K562 (cell line): ENCODE results near the gene CADPS2.

Experiments used
- CTCF ChIP-seq, 3 experiments: IDR thresholded peaks in 2 of 3; conservative IDR thresholded peaks in 1 of 3; 2 replicates each; pipeline ENCODE4 v1.5.1; 2011 to 2012; ENCODE audit warnings: low read length in 3 of 3, mild to moderate bottlenecking in 3 of 3, control low read depth in 2 of 3, improper control_type of control experiment in 1 of 3, inconsistent platforms in 1 of 3, low read depth in 1 of 3, mixed read lengths in 1 of 3, moderate library complexity in 1 of 3; ENCODE audit not compliant: insufficient read depth in 2 of 3
- NR3C1 ChIP-seq: sonication (generic); formaldehyde crosslinking; IDR thresholded peaks from 2 replicates; pipeline ENCODE4 v1.8.1; 2022; ENCODE audit warnings: missing genetic modification reagents
- TF ChIP-seq, protein P1 (sequence below), 3 experiments: fragments of 200-800 bp in 1 of 3; fragments of 250-450 bp in 1 of 3; fragments of 450-650 bp in 1 of 3; sonication (Bioruptor Pico) in 1 of 3; sonication (Bioruptor generic) in 1 of 3; formaldehyde crosslinking in 1 of 3; IDR thresholded peaks; 2 replicates each; pipeline versions ENCODE4 v1.6.1 to v1.8.0; 2016 to 2022; ENCODE audit warnings: mild to moderate bottlenecking in 2 of 3, missing genetic modification characterization in 2 of 3, missing compliant biosample characterization in 1 of 3, moderate library complexity in 1 of 3

DNA sequence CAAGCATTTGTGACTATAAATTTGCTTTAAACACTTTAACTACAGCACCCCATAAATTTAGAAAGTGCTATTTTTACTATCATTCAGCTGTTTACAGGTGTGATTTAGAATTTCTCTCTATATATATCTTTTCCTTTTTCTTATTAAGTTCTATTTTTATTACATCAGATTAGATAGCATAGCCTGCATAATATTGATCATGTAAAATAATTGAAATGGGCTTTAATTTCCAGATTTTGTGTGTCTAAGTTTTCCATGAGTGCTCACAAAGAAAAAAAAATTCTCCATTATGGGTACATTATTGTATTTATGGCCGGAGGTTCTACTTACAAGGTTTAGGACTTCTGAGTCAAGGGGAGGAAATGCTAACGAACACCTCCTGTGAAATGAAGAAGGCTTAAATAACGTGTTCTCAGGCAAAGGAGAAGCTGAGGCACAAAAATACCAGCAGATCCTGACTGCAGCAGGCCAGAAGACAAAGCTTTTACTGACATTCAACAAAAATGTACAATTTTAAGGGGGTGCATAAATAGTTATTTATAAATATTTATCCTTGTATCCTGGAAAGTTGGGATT lies 301.5 kb downstream of the CADPS2 start:
- TF ChIP-seq NR3C1 (no peak), CTCF (IDR thresholded peaks at IDR 0.05 in 2 of 3, conservative IDR thresholded peaks at IDR 0.05 in 1 of 3; ENCODE audit: insufficient read depth in 2 of 3, low read depth in 1 of 3, low read length in 3 of 3) (no peak)
- TF ChIP-seq, protein P1, sequence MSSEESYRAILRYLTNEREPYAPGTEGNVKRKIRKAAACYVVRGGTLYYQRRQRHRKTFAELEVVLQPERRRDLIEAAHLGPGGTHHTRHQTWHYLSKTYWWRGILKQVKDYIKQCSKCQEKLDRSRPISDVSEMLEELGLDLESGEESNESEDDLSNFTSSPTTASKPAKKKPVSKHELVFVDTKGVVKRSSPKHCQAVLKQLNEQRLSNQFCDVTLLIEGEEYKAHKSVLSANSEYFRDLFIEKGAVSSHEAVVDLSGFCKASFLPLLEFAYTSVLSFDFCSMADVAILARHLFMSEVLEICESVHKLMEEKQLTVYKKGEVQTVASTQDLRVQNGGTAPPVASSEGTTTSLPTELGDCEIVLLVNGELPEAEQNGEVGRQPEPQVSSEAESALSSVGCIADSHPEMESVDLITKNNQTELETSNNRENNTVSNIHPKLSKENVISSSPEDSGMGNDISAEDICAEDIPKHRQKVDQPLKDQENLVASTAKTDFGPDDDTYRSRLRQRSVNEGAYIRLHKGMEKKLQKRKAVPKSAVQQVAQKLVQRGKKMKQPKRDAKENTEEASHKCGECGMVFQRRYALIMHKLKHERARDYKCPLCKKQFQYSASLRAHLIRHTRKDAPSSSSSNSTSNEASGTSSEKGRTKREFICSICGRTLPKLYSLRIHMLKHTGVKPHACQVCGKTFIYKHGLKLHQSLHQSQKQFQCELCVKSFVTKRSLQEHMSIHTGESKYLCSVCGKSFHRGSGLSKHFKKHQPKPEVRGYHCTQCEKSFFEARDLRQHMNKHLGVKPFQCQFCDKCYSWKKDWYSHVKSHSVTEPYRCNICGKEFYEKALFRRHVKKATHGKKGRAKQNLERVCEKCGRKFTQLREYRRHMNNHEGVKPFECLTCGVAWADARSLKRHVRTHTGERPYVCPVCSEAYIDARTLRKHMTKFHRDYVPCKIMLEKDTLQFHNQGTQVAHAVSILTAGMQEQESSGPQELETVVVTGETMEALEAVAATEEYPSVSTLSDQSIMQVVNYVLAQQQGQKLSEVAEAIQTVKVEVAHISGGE (CRISPR knock-in tag; IDR thresholded peaks at IDR 0.05) = no peak
